Gastroesophageal sphincter (tissue), 3 donors: Measurements from ENCODE around the gene GLUL.

ENCODE experiments used
- EP300 ChIP-seq: sonication (generic); formaldehyde crosslinking; IDR thresholded peaks from one replicate; pipeline ENCODE4 v1.6.1; 2017; ENCODE audit warnings: antibody characterized with exemption, mild to moderate bottlenecking
- POLR2A ChIP-seq, 2 donors: fragments of 450-650 bp; IDR thresholded peaks; one replicate each; pipeline ENCODE4 v1.6.1; 2017; ENCODE audit warnings: antibody characterized with exemption in 2 of 2, mild to moderate bottlenecking in 2 of 2, moderate library complexity in 1 of 2
- TF ChIP-seq, protein P1 (sequence below), 4 experiments: fragments of 200-600 bp in 2 of 4; fragments of 450-650 bp in 2 of 4; sonication (generic) in 1 of 4; IDR thresholded peaks; one replicate each; pipeline ENCODE4 v1.5.1; 2017 to 2019; ENCODE audit warnings: antibody characterized with exemption in 4 of 4, mild to moderate bottlenecking in 2 of 4, moderate library complexity in 2 of 4

- TF ChIP-seq, protein P1, sequence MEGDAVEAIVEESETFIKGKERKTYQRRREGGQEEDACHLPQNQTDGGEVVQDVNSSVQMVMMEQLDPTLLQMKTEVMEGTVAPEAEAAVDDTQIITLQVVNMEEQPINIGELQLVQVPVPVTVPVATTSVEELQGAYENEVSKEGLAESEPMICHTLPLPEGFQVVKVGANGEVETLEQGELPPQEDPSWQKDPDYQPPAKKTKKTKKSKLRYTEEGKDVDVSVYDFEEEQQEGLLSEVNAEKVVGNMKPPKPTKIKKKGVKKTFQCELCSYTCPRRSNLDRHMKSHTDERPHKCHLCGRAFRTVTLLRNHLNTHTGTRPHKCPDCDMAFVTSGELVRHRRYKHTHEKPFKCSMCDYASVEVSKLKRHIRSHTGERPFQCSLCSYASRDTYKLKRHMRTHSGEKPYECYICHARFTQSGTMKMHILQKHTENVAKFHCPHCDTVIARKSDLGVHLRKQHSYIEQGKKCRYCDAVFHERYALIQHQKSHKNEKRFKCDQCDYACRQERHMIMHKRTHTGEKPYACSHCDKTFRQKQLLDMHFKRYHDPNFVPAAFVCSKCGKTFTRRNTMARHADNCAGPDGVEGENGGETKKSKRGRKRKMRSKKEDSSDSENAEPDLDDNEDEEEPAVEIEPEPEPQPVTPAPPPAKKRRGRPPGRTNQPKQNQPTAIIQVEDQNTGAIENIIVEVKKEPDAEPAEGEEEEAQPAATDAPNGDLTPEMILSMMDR (IDR thresholded peaks at IDR 0.05) = no peak
- TF ChIP-seq POLR2A (IDR thresholded peaks at IDR 0.05) (no peak), EP300 (no peak)
Measured at GRCh38 chr1:182407724-182408123, 16.1 kb upstream of the GLUL start.
